Heart left ventricle (tissue), 16 donors: ENCODE data around the gene HTR3B. TPM values are rescaled to one million over a fixed set of nuclear protein-coding genes. Genes with fewer than 3 reads are reported as not detected.

Source experiments
- ATAC-seq, 4 donors: fragments of 200-7000 bp; cut with Tn5 transposase; one replicate each; pipeline ENCODE4 v1.9.1; 2020 to 2022; ENCODE audit warnings: moderate library complexity in 4 of 4, mild to moderate bottlenecking in 3 of 4, moderate number of reproducible peaks in 1 of 4
- DNase-seq, 5 donors: peaks; one replicate each; pipeline ENCODE4 v3.0.0-alpha.2; 2020
- H3K27ac ChIP-seq, 12 donors: fragments of 200-600 bp; sonication (generic) in 4 of 12; one replicate each; pipeline versions ENCODE4 v1.5.0 to v1.8.0; 2016 to 2022; ENCODE audit warnings: mild to moderate bottlenecking in 2 of 12
- H3K27me3 ChIP-seq, 9 donors: fragments of 200-600 bp; sonication (generic) in 2 of 9; one replicate each; pipeline versions ENCODE4 v1.5.1 to v1.8.0; 2016 to 2022; ENCODE audit warnings: mild to moderate bottlenecking in 3 of 9
- H3K36me3 ChIP-seq, 9 donors: fragments of 200-600 bp; sonication (generic) in 2 of 9; one replicate each; pipeline versions ENCODE4 v1.5.0 to v1.8.0; 2018 to 2022; ENCODE audit warnings: mild to moderate bottlenecking in 2 of 9
- H3K4me1 ChIP-seq, 12 donors: fragments of 200-600 bp; sonication (generic) in 4 of 12; one replicate each; pipeline versions ENCODE4 v1.5.0 to v1.8.0; 2016 to 2022; ENCODE audit warnings: mild to moderate bottlenecking in 3 of 12
- H3K4me3 ChIP-seq, 12 donors: fragments of 200-600 bp; sonication (generic) in 4 of 12; one replicate each; pipeline versions ENCODE4 v1.5.0 to v1.8.0; 2017 to 2022; ENCODE audit warnings: mild to moderate bottlenecking in 9 of 12, moderate library complexity in 4 of 12
- H3K9me3 ChIP-seq, 12 donors: fragments of 200-600 bp; sonication (generic) in 4 of 12; one replicate each; pipeline versions ENCODE4 v1.5.0 to v1.8.0; 2016 to 2022; ENCODE audit warnings: mild to moderate bottlenecking in 1 of 12
- CTCF ChIP-seq, 12 donors: fragments of 200-600 bp; sonication (generic) in 4 of 12; IDR thresholded peaks; one replicate each; pipeline versions ENCODE4 v1.5.0 to v1.8.0; 2018 to 2022; ENCODE audit warnings: antibody characterized with exemption in 12 of 12, mild to moderate bottlenecking in 5 of 12
- POLR2A ChIP-seq, 2 donors: fragments of 450-650 bp; IDR thresholded peaks; one replicate each; pipeline ENCODE4 v1.6.1; 2017; ENCODE audit warnings: antibody characterized with exemption in 2 of 2, mild to moderate bottlenecking in 2 of 2, moderate library complexity in 2 of 2
- WGBS, 4 donors: extraction: QIAGEN DNeasy Blood & Tissue Kit in 2 of 4; methylation state at CpG; one replicate each; pipeline versions ENCODE4 v1.1.5 to v1.1.7; 2013 to 2018; 5-methylcytosine and 5-hydroxymethylcytosine counted together
- intact Hi-C, 10 donors: fragments of 100-400 bp; cut with DNase I; formaldehyde crosslinking; loops; one replicate each; pipeline versions ENCODE4 v1.11.1 to v1.14.2; 2022
- long read RNA-seq, 3 donors: library from polyadenylated mRNA; unstranded; transcript quantifications; one replicate each; pipeline ENCODE4 v2.0.0, GENCODE V29; 2020 to 2021
- polyA plus RNA-seq, 2 donors: library from polyadenylated mRNA; stranded (reverse); fragments of 200-250 nt; gene quantifications; one replicate each; pipeline ENCODE4 v1.2.3, GENCODE V29; 2013
- total RNA-seq, 9 donors: library from RNA; depleted of rRNA in 2 of 9; stranded (reverse); fragments of >200 nt in 2 of 9; fragmentation: NEBNext Ultra II Directional in 3 of 9; extraction: Animal tissue kit (Norgen Biotek cat#: 25700) in 3 of 9; gene quantifications; one replicate each; pipeline versions ENCODE4 v1.1.0 to v1.2.4, GENCODE V29; 2016 to 2023
- donor health status: ischemic (EF 13 %, LVEDD 7.1; RV severe dilation, severe dysfunction).
- donor health status: healthy with polysubstance abuse.
- donor health status: DM: no; HTN: yes; CAD: no.
- donor health status: DM: no; HTN: no; CAD: no.
- donor health status: ischemic (EF 25% LVEDD 6.9; RV normal size, moderate dysfunction).
- donor health status: ischemic (EF 25% LVEDD 5.7; RV mildly dilated, moderate dysfunction).
- donor health status: healthy.
- donor health status: DM: yes; HTN: yes; CAD: no.
- donor health status: ischemic (EF 35%, LVEDD 5.7; RV mildly dilated, moderate dysfunction).
- donor health status: nonischemic (EF 11% LVEDD 7.7; RV severe dilation, severe dysfunction).
- donor health status: DM: yes; HTN: yes; CAD: no.
- donor health status: PGD.
- donor health status: ischemic (EF 29% LVEDD 5.4; RV normal size, mild dysfunction).
- donor health status: nonischemic (EF 23%, LVEDD 6.1; RV moderate dilation, normal function).

The HTR3B gene, protein sequence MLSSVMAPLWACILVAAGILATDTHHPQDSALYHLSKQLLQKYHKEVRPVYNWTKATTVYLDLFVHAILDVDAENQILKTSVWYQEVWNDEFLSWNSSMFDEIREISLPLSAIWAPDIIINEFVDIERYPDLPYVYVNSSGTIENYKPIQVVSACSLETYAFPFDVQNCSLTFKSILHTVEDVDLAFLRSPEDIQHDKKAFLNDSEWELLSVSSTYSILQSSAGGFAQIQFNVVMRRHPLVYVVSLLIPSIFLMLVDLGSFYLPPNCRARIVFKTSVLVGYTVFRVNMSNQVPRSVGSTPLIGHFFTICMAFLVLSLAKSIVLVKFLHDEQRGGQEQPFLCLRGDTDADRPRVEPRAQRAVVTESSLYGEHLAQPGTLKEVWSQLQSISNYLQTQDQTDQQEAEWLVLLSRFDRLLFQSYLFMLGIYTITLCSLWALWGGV
- total RNA-seq (not detected), polyA plus RNA-seq (not detected)
- long read RNA-seq, donor 1: 0 reads
- long read RNA-seq, donor 2: 0 reads
- long read RNA-seq, donor 3: 0 reads

GRCh38 chr11:113904379-113905101, at the start of gene HTR3B:
TSS of gene HTR3B (plus strand) at chr11:113904796. CDS start at chr11:113904934, 138 bp downstream.
- no peak for TF ChIP-seq CTCF (IDR thresholded peaks at IDR 0.05)
- TF ChIP-seq POLR2A (IDR thresholded peaks at IDR 0.05): no peak
- no peak for ATAC-seq
- intact Hi-C loops: loop anchor here in 3 of 10 donors (10.0 kb wide), 2 partner anchors 90 to 120 kb away; no protein-coding TSS in a partner anchor

DNA sequence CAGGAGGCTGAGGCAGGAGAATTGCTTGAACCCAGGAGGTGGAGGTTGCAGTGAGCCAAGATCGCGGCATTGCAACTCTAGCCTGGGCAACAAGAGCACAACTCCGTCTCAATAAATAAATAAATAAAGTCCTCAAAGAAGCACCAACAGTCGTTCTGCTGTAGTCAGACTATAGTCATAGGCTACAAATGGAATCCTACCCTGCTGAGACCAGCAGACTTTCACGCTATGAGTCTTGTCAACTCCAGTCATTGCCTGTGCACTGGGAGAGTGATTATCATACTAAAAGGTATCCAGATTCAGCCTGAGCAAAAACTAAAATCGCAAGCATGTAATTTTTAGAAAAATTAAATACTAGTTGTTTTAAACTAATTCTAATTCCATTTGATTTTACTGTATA, 48.8 kb upstream of the HTR3B start:
- no peaks in the 10 kb centered on the region for H3K9me3 ChIP-seq
- H3K27ac ChIP-seq: no peak overlapping the region
- no peak overlapping the region for H3K4me3 ChIP-seq
- no peaks in the 10 kb centered on the region for H3K27me3 ChIP-seq
- H3K4me1 ChIP-seq: peaks cover 0 to 52% (median 14%) of the 10 kb centered on the region in 12 donors
- TF ChIP-seq CTCF (IDR thresholded peaks at IDR 0.05) (no peak), POLR2A (IDR thresholded peaks at IDR 0.05) (no peak)
- intact Hi-C loops: no loop called here
- H3K36me3 ChIP-seq: peaks cover 0 to 33% (median 24%) of the 10 kb centered on the region in 9 donors
- 83 to 92% (median 85%) methylated on average over 6 of the region's 6 CpGs for WGBS, 4 donors
- DNase-seq (no peak), ATAC-seq (peak in 1 of 4 donors; percentile 41)

More at GRCh38 chr11:113904379-113905101, at the start of gene HTR3B:
- Histone ChIP-seq H3K4me1 (no peaks in the 10 kb centered on the region), H3K36me3 (no peaks in the 10 kb centered on the region), H3K27ac (no peak within 1 kb of the TSS), H3K4me3 (no peak within 1 kb of the TSS), H3K27me3 (peaks cover 0 to 10% (median 0%) of the 10 kb centered on the region in 9 donors), H3K9me3 (no peaks in the 10 kb centered on the region)
- 66 to 69% (median 66%) methylated on average over 6 of the region's 6 CpGs for WGBS, 4 donors
- DNase-seq: no peak

DNA sequence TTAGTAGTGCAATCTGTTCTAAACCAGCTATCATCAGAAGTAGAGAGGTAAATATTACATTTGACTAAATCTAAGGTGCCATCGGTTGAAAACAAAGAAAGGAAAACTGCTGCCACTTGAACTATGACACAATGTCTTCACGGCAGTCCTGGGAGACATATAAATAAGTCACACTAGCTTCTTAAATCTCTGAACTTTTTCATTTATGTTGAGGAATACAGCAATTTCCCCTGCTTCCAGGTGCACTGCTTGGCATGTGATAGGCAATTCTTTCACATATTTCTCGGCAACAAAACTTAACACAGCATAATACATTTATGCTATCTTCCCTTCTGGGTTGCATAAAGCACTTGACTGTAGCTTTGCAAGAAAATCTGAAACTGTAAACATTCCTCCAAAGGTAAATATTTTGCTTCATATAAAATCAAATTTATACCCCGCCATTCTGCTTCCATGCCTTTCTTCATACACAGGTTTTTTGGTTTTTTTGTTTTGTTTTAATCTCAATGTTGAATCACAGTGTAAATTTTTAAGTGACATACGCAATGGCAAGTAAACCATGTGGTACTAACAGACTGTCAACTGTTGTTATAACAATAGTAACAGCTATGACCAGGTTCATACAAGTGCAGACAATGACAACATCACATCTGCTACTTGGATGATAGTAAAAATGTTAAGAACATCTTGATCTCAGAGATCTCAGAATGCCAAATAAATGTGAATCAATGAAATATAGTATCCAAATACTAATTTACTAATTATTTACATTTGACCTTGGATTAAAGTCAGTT, 47.4 kb upstream of the HTR3B start:
- Histone ChIP-seq H3K27ac (peak overlapping the region in 5 of 12 donors; percentile 8 to 26 (median 23)), H3K36me3 (peaks cover 0 to 20% (median 10%) of the 10 kb centered on the region in 9 donors), H3K4me3 (no peak overlapping the region), H3K9me3 (no peaks in the 10 kb centered on the region), H3K4me1 (peaks cover 0 to 63% (median 16%) of the 10 kb centered on the region in 12 donors), H3K27me3 (no peaks in the 10 kb centered on the region)
- TF ChIP-seq CTCF (IDR thresholded peaks at IDR 0.05): no peak
- no peak for TF ChIP-seq POLR2A (IDR thresholded peaks at IDR 0.05)
- DNase-seq (no peak), ATAC-seq (peak in 2 of 4 donors; percentile 51 to 63)
- WGBS, 4 donors: 49 to 67% (median 57%) methylated on average over 5 of the region's 5 CpGs
- intact Hi-C loops: no loop called here
